HG02588 (cell line): ENCODE measurements around the gene MACIR.
A peak's percentile ranks its signal among the peaks of the same experiment; 100 is the strongest.

ENCODE experiments used
- ATAC-seq: cut with Tn5 transposase; IDR thresholded peaks from one replicate; pipeline ENCODE4 v1.9.1; 2021; ENCODE audit warnings: mild to moderate bottlenecking, moderate library complexity; ENCODE audit not compliant: unreplicated experiment

The MACIR gene

GRCh38 chr5:103244398-103244797 lies 14.2 kb upstream of the MACIR start:
- no peak for ATAC-seq

- ATAC-seq, result no peak
These were observed 12.8 kb upstream of the MACIR start for GRCh38 chr5:103245761-103246160.

GRCh38 chr5:103247118-103247517 lies 11.4 kb upstream of the MACIR start:
- ATAC-seq, result no peak

- ATAC-seq, result no peak
These were observed 9.5 kb upstream of the MACIR start for GRCh38 chr5:103249068-103249467.

- no peak for ATAC-seq
These were observed 3.6 kb upstream of the MACIR start for GRCh38 chr5:103254921-103255320.

GRCh38 chr5:103255691-103256090 lies 2.9 kb upstream of the MACIR start:
- no peak for ATAC-seq

- no peak for ATAC-seq
These were observed 2.4 kb upstream of the MACIR start for GRCh38 chr5:103256178-103256577.

GRCh38 chr5:103258957-103259704 lies 568 bp downstream of the MACIR start:
- ATAC-seq, result peak; percentile 38

GRCh38 chr5:103259705-103260355 lies 1.3 kb downstream of the MACIR start:
- ATAC-seq, result no peak

GRCh38 chr5:103260951-103261350 lies 2.4 kb downstream of the MACIR start:
- ATAC-seq, result peak; percentile 24

- no peak for ATAC-seq
These were observed 3.9 kb downstream of the MACIR start for GRCh38 chr5:103262422-103262871.

- ATAC-seq, result no peak
These were observed 4.5 kb downstream of the MACIR start for GRCh38 chr5:103263054-103263453.

- no peak for ATAC-seq
These were observed 5.9 kb downstream of the MACIR start for GRCh38 chr5:103264508-103264907.

GRCh38 chr5:103270581-103270980 lies 12.0 kb downstream of the MACIR start:
- ATAC-seq, result no peak

- no peak for ATAC-seq
These were observed 13.2 kb downstream of the MACIR start for GRCh38 chr5:103271570-103272289.

- no peak for ATAC-seq
These were observed 13.8 kb downstream of the MACIR start for GRCh38 chr5:103272377-103272776.

GRCh38 chr5:103273952-103274351 lies 15.4 kb downstream of the MACIR start:
- ATAC-seq, result no peak

GRCh38 chr5:103275851-103276250 lies 17.3 kb downstream of the MACIR start:
- ATAC-seq, result no peak

GRCh38 chr5:103280967-103281366 lies 22.4 kb downstream of the MACIR start:
- no peak for ATAC-seq

- no peak for ATAC-seq
These were observed 24.6 kb downstream of the MACIR start for GRCh38 chr5:103283120-103283519.

GRCh38 chr5:103283869-103284268 lies 25.3 kb downstream of the MACIR start:
- no peak for ATAC-seq

- ATAC-seq, result no peak
These were observed 28.1 kb downstream of the MACIR start for GRCh38 chr5:103286622-103287021.
